ENCODE data around the gene CARF.

- TF ChIP-seq SUZ12 (IDR thresholded peaks at IDR 0.05; ENCODE audit: extremely low read depth, insufficient read depth, insufficient read length) (no peak), YY1 (IDR thresholded peaks at IDR 0.05; ENCODE audit: insufficient read depth, insufficient read length) (no peak)
Measured at GRCh38 chr2:203025592-203025991, 113.5 kb downstream of the CARF start.
